ENCODE data around the gene LRP2BP.
"Not testable (repeated sequence)": the region's sequence is repeated elsewhere in the genome, so short reads cannot be mapped to it uniquely, and the experiment has no call there.

Gene LRP2BP

GRCh38 chr4:185325721-185326120 lies 70.0 kb downstream of the LRP2BP start:
- not testable (repeated sequence) for DNase-seq (ENCODE audit: low spot score)

DNA sequence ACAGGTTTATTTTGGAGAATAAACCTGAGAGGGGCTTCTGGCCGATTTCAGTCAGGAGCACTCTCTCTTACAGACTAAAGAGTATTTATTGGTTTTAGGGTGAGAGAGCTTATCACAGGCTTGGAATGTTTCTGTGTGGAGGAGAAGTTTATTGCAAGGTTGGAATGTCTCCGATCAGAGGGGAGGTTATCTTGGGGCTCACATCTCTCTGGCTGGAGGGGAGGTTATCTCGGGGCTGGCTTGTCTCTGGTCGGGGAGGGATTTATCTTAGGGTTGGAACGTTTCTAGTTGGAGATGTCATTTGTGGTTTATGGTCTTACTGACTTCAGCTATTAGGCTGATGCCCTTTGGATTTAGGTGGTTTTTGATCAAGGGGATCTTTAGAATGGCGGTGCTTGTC lies 71.4 kb downstream of the LRP2BP start:
- not testable (repeated sequence) for DNase-seq (ENCODE audit: low spot score)

DNA sequence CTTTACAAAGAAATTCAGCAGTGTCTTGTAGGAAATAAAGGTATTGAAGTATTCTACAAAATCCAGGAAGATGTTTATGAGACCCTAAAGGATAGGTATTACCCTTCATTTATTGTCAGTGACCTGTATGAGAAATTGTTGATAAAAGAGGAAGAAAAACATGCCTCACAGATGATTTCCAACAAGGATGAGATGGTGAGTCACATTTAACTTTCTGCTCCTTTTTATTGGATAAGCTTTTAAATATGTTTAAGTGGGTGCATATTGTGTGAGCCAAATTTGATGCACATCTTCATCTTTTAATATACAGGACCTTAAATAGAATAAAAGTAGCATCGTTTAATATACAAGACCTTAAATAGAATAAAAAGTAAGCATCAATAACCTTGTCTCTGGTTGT lies 72.1 kb downstream of the LRP2BP start:
- no peak for DNase-seq (ENCODE audit: low spot score)

DNA sequence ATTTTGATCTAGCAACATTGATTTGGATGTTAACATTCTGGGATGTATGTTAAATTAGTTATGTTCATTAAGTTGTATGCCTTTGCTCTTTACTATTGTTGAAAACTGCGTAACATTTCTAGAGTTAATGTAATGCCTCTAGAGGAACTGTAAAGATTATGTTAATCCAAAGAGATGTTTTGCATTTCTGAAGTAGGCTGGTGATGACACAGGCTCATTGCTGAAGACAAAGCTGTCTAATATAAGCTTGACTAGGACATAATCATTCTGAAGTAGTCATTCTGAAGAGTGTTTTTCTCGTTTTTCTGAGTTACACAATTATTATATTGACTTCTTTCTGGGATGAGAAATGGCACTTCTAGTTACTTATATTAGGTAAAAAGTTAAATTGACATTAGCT lies 72.9 kb downstream of the LRP2BP start:
- DNase-seq (ENCODE audit: low spot score) = no peak

GRCh38 chr4:185318679-185319078 lies 77.0 kb downstream of the LRP2BP start:
- peak; percentile 43 for DNase-seq (ENCODE audit: low spot score)

GRCh38 chr4:185317880-185318279 lies 77.8 kb downstream of the LRP2BP start:
- no peak for DNase-seq (ENCODE audit: low spot score)

DNA sequence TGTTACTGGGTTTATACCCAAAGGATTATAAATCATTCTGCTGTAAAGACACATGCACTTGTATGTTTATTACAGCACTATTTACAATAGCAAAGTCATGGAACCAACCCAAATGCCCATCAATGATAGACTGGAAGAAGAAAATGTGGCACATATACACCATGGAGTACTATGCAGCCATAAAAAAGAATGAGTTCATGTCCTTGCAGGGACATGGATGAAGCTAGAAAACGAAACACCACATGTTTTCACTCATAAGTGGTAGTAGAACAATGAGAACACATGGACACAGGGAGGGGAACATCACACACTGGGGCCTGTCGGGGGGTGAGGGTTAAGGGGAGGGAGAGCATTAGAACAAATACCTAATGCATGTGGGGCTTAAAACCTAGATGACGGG lies 78.3 kb downstream of the LRP2BP start:
- not testable (repeated sequence) for DNase-seq (ENCODE audit: low spot score)

All from activated CD4-positive, alpha-beta T cell treated with anti-CD3 and anti-CD28 coated beads, Interleukin-2, Interleukin-4, amounts not matched to agents 100 ng/mL and 50 ng/mL, durations not matched to agents 16 hours and 8 hours (primary cell).